Right atrium auricular region (tissue), 2 donors: ENCODE data around the gene SCN10A. TPM values are rescaled to one million over a fixed set of nuclear protein-coding genes. Genes with fewer than 3 reads are reported as not detected.

Experiments used
- DNase-seq: peaks from one replicate; pipeline ENCODE4 v3.0.0-alpha.2; 2019; ENCODE audit warnings: low spot score
- H3K27ac ChIP-seq, 2 donors: fragments of 200-600 bp; sonication (generic); 1 replicate in 1 of 2; 2 replicates in 1 of 2; pipeline ENCODE4 v1.5.1; 2016 to 2019
- H3K27me3 ChIP-seq, 2 donors: fragments of 200-600 bp; sonication (generic); one replicate each; pipeline versions ENCODE4 v1.5.1 to v1.6.0; 2017 to 2019
- H3K36me3 ChIP-seq: fragments of 200-600 bp; sonication (generic); one replicate; pipeline ENCODE4 v1.5.1; 2016
- H3K4me1 ChIP-seq, 2 donors: fragments of 200-600 bp; sonication (generic); one replicate each; pipeline versions ENCODE4 v1.5.1 to v1.6.0; 2017 to 2019
- H3K4me3 ChIP-seq, 2 donors: fragments of 200-600 bp; sonication (generic); 1 replicate in 1 of 2; 2 replicates in 1 of 2; pipeline ENCODE4 v1.5.1; 2017 to 2019; ENCODE audit warnings: mild to moderate bottlenecking in 1 of 2, moderate library complexity in 1 of 2
- H3K9me3 ChIP-seq, 2 donors: fragments of 200-600 bp; sonication (generic); one replicate each; pipeline ENCODE4 v1.5.1; 2019
- total RNA-seq, 2 donors: library from RNA; depleted of rRNA; stranded (reverse); fragments of >200 nt; gene quantifications; one replicate each; pipeline ENCODE4 v1.1.0, GENCODE V29; 2016
- TF ChIP-seq, protein P1 (sequence below), 2 donors: fragments of 200-600 bp; sonication (generic); IDR thresholded peaks; one replicate each; pipeline ENCODE4 v1.5.1; 2019; ENCODE audit warnings: antibody characterized with exemption in 2 of 2

SCN10A gene
- total RNA-seq, 2 donors from 2014 or later = 0.90 TPM; not detected in 1

DNA sequence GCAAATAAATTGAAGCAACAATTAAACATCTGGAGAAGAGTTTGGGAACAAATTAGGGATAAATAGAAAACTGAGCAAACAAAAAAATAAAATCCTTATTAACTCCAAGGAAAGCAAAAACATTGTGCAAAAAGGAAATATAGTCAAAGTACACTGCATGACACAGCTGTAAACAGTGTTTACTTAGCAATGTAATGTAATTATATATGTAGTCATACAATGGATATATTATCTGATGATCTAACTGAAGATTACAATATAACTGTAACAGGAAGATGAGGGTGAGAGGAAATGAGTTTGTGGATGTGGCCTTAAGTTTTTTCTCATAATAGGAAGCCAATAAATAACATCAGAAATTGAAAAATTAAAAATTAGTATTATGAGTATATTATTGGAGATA lies 42.5 kb downstream of the SCN10A start:
- H3K4me1 ChIP-seq = no peaks in the 10 kb centered on the region
- TF ChIP-seq, protein P1, sequence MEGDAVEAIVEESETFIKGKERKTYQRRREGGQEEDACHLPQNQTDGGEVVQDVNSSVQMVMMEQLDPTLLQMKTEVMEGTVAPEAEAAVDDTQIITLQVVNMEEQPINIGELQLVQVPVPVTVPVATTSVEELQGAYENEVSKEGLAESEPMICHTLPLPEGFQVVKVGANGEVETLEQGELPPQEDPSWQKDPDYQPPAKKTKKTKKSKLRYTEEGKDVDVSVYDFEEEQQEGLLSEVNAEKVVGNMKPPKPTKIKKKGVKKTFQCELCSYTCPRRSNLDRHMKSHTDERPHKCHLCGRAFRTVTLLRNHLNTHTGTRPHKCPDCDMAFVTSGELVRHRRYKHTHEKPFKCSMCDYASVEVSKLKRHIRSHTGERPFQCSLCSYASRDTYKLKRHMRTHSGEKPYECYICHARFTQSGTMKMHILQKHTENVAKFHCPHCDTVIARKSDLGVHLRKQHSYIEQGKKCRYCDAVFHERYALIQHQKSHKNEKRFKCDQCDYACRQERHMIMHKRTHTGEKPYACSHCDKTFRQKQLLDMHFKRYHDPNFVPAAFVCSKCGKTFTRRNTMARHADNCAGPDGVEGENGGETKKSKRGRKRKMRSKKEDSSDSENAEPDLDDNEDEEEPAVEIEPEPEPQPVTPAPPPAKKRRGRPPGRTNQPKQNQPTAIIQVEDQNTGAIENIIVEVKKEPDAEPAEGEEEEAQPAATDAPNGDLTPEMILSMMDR (IDR thresholded peaks at IDR 0.05) = no peak

DNA sequence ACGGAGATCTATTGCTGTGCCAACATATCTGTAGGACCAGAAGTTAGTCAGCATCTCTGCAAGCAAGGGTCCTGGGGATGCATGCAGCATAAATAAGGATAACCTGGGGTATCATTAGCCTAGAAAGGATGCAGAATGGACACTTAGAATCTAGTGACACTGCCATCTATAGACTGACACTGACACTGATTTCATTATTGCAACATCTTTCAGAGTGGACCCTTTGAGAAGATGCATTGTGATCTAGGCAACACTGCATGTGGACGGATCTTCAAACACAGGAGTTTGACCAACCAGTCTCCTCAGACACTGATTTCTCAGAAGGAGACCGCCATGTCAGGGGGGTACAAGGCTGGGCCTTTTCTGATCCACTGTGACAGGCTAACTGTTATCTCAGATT lies 52.4 kb downstream of the SCN10A start:
- Histone ChIP-seq H3K4me1 (no peaks in the 10 kb centered on the region), H3K9me3 (peaks cover 0 to 7% of the 10 kb centered on the region in 2 donors), H3K27ac (no peak overlapping the region), H3K4me3 (no peak overlapping the region), H3K36me3 (no peaks in the 10 kb centered on the region), H3K27me3 (no peaks in the 10 kb centered on the region)
- TF ChIP-seq, protein P1 (IDR thresholded peaks at IDR 0.05) = no peak
- DNase-seq = no peak

More for the DNA sequence above, 42.5 kb downstream of the SCN10A start:
- H3K4me3 ChIP-seq = no peak overlapping the region
- H3K27me3 ChIP-seq = no peaks in the 10 kb centered on the region
- H3K27ac ChIP-seq = no peak overlapping the region
- H3K9me3 ChIP-seq = peaks cover 0 to 5% of the 10 kb centered on the region in 2 donors
- DNase-seq = no peak
- H3K36me3 ChIP-seq = no peaks in the 10 kb centered on the region

DNA sequence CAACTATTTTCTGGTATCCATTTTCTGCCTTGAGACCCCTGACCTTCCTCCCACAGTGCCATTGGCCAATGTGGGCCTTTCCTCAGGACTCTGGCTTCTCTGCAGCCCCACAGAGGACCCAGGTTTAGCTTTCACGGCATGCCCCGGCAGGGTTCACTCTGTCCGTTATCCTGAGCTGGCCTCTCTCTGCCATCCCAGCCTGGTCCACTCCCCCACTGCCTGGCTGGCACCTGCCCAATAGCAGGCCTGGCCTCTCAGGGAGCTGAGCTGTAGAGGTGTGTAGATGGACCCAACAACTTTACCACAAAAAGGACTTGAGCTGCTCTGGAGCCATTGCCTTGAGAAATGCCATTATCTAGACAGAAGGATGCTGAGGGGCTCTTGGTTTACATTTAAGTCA lies 57.5 kb downstream of the SCN10A start:
- no peaks in the 10 kb centered on the region for H3K4me1 ChIP-seq

DNA sequence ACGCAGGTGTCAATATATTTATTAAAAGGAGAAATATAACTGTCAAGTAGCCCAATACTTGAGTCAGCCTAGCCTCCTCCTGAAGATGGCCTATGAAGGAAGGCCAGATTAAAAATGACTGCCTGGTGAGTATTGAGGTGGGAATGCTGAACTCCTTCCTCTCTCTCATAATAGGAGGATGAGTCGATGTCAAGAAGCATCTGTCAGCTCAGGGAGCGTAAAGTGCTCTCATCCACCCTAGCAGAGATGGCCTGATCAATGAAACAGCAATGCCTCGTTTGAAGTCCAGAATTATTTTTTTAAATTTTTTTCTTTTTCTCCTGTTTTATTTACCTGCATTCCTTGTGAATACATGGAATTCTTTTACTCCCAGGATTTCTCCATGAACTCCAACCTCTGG lies 58.3 kb downstream of the SCN10A start:
- no peak overlapping the region for H3K27ac ChIP-seq
- no peaks in the 10 kb centered on the region for H3K4me1 ChIP-seq
- DNase-seq = no peak
- TF ChIP-seq, protein P1 (IDR thresholded peaks at IDR 0.05) = no peak
- H3K4me3 ChIP-seq = no peak overlapping the region
- no peaks in the 10 kb centered on the region for H3K9me3 ChIP-seq
- H3K27me3 ChIP-seq = no peaks in the 10 kb centered on the region
- H3K36me3 ChIP-seq = no peaks in the 10 kb centered on the region

More for the DNA sequence above, 57.5 kb downstream of the SCN10A start:
- no peaks in the 10 kb centered on the region for H3K27me3 ChIP-seq
- TF ChIP-seq, protein P1 (IDR thresholded peaks at IDR 0.05) = no peak
- DNase-seq = no peak
- H3K27ac ChIP-seq = no peak overlapping the region
- no peaks in the 10 kb centered on the region for H3K9me3 ChIP-seq
- no peak overlapping the region for H3K4me3 ChIP-seq
- no peaks in the 10 kb centered on the region for H3K36me3 ChIP-seq

DNA sequence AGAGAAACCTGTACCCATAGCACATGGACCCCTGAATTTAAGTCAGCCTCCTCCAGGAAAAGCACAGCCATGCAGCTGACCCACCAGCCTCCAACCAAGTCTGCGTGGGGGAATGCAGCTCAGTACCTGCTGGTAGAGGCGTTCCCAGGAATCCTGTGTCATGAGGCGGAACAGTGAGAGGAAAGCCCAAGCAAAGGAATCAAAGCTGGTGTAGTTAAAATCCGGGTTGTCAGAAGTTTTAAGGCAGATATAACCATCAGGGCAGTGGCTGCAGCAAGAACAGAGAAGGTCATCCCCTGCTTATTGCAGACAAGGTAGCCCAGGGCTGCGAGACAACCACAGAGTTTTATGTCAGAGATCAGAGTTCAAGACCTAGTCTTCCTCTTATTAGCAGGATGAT lies 59.1 kb downstream of the SCN10A start:
- H3K27ac ChIP-seq = no peak overlapping the region
- no peaks in the 10 kb centered on the region for H3K27me3 ChIP-seq
- no peaks in the 10 kb centered on the region for H3K36me3 ChIP-seq
- no peak for DNase-seq
- H3K4me3 ChIP-seq = no peak overlapping the region
- TF ChIP-seq, protein P1 (IDR thresholded peaks at IDR 0.05) = no peak
- no peaks in the 10 kb centered on the region for H3K4me1 ChIP-seq
- H3K9me3 ChIP-seq = no peaks in the 10 kb centered on the region

DNA sequence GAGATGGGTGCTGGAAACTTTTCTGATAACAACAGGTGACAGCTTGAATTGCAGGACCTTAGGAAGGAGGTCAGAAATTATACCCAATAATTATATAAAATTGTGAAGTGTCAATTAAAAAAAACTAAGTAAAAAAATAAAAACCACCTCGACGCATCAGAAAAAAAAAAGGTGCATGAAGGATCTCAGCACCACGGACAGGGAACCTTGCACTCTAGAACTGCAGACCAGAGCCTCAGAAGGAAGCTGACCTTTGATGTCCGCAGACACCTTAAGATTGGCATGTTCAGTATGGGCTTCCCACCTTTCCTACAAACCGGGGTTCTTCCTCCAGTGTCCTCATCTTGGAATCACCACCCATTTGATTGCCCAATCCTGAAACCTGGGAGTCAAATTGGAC lies 60.9 kb downstream of the SCN10A start:
- H3K27me3 ChIP-seq = no peaks in the 10 kb centered on the region
- H3K9me3 ChIP-seq = no peaks in the 10 kb centered on the region
- TF ChIP-seq, protein P1 (IDR thresholded peaks at IDR 0.05) = no peak
- H3K4me3 ChIP-seq = no peak overlapping the region
- no peak for DNase-seq
- H3K4me1 ChIP-seq = no peaks in the 10 kb centered on the region
- H3K36me3 ChIP-seq = no peaks in the 10 kb centered on the region
- H3K27ac ChIP-seq = no peak overlapping the region
